GM12872 (cell line): ENCODE results near the gene SLC18B1.

Experiments used
- TF ChIP-seq, protein P1 (sequence below): IDR thresholded peaks from 3 replicates; pipeline ENCODE4 v1.5.1; 2011; ENCODE audit warnings: low read depth, mild to moderate bottlenecking, low read length, moderate library complexity; ENCODE audit not compliant: insufficient read depth

SLC18B1 gene

DNA sequence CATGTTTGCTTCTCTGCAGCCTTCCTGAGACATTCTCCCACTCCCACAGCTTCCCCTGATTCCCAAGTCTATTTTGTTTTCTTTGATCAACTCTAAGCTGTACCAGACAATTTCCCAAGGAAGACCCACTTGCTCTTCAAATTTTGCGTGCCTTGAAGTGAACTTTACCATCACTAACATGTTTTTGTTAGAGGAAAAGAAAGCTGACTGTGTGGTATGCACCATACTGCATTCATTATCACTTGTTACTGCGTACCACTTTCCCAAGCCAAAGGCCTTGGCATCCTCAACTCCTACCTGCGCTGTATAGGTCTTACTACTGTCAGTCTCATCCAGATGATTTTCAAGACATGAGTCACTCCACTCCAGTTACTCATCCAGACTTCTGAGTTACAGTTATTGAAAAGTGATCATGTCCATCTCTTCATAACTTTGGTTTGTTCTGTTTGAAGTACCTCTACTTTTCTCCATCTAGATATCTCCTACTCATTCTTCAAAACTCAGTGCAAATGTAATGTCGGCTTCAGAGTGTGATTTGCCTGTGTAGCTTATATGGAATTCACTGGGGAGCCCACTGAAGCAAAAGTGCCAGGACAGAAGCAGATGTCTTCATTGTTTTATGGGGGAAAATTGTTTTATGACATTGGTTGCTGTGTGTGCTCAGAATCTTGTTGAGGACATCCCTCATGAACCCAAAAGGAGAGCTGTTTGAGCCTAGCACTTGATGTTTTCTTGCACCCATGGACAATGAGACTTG, 21.1 kb upstream of the SLC18B1 start:
- TF ChIP-seq, protein P1, sequence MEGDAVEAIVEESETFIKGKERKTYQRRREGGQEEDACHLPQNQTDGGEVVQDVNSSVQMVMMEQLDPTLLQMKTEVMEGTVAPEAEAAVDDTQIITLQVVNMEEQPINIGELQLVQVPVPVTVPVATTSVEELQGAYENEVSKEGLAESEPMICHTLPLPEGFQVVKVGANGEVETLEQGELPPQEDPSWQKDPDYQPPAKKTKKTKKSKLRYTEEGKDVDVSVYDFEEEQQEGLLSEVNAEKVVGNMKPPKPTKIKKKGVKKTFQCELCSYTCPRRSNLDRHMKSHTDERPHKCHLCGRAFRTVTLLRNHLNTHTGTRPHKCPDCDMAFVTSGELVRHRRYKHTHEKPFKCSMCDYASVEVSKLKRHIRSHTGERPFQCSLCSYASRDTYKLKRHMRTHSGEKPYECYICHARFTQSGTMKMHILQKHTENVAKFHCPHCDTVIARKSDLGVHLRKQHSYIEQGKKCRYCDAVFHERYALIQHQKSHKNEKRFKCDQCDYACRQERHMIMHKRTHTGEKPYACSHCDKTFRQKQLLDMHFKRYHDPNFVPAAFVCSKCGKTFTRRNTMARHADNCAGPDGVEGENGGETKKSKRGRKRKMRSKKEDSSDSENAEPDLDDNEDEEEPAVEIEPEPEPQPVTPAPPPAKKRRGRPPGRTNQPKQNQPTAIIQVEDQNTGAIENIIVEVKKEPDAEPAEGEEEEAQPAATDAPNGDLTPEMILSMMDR: no peak

- TF ChIP-seq, protein P1: no peak
Measured at GRCh38 chr6:132818404-132819359, 20.2 kb upstream of the SLC18B1 start.

DNA sequence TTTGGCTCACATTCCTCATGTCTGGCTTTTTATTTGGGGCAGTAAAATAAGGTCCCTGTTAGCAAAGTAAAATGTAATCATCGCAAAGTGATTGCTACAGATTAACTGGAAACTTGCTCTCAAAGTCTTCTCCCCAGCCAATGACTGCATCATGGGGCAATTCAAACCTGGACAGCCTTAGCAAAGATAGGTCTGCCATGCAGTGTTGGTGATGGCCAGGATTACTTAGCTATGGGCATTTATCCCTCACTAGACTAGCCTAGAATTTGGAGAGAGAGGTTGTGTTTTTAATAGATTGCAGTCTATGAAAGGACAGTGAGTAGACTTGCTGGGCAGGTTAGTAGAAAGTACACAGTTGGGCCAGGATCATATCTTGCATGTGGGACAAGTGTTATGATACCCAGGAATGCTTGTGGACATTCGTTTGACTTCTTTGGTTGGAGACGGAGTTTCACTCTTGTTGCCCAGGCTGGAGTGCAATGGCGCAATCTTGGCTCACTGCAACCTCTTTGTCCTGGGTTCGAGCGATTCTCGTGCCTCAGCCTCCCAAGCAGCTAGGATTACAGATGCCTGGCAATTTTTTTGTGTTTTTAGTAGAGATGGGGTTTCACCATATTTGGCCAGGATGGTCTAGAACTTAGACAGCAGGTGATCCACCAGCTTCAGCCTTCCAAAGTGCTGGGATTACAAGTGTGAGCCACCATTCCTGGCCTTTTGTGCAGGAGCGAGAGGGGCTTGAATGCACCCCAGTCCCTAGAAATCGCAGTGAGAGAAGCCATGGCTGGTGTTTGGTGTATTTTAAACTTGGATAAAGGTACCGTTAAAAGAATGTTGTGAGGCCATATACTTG, 19.3 kb upstream of the SLC18B1 start:
- TF ChIP-seq, protein P1: no peak

DNA sequence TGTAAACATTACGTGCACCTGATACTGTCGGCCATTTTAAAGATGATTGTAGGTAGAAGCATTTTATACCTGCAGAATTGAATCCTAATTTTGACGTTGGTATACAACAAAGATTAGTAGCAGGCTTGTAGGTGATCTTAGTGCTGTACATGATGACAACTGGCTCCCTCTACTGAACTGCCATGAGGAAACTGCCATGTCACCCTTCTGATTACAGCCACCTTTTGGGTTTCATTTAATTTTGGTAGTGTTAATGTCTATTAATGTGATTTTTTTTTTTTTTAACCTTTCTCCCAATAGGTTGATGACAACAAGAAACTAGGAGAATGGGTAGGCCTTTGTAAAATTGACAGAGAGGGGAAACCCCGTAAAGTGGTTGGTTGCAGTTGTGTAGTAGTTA, 18.2 kb upstream of the SLC18B1 start:
- TF ChIP-seq, protein P1: no peak

DNA sequence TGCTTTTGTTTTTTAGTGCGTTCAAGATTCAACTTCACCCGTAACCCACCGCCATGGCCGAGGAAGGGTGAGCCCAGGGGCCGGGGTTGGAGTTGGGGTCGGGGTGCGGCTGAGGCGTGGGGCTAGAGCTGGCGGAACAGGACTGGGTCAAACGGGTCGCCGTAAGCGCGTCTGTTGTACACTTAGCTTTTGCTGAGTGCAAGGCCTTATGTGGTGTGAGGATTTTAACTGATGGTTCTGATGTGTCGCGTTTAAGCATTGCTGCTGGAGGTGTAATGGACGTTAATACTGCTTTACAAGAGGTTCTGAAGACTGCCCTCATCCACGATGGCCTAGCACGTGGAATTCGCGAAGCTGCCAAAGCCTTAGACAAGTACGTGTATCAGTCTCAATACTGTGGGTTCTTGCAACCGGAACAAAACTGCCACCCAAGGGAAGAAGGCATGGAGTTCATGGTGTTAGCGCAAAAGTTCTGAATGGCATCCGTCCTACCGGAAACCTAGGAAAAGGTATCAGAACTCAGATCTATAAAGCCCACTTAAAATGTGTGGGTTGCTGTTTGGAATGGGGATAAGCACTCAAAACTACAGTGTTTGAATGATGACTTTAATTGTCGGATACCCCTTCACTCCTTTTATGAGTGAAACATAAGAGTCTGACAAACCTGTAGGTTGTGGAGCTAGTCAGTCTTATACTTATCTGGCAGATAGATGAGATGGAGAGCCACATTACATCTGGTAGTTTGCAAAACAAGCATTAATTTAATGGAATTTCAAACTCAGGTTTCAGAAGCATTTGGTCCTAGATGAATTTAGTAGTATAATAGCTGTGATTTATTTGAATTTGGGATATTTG, 16.5 kb upstream of the SLC18B1 start:
- TF ChIP-seq, protein P1: no peak

DNA sequence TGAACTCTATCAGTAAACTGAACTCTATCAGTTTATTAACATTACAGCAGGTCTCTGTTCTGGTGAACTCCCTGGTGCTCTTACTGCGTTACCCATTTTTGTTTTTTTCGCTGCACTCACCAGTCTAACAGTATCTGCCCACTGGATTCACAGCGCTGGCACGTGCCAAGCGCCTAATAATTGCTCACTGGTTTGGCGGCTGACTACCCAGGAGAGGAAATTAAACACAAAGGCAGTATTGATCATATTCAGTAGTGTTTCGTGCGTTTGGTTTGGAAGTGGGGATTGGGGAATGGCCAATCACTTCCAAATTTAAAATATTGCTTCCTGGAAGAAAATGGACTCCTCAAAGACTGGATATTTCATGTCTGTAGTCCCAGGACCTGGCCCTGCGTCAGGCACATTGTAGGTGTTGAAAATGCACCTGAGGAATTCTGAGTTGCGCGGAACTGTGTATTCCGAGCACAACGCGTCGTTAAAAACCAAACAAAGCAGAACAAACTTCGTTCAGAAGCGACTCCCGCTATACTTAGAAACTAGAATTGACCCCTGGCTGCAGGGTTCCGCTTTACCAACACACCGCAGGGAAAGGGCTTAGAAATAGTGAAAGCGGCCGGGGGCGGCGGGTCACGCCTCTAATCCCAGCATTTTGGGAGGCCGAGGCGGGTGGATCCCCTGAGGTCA, 14.9 kb upstream of the SLC18B1 start:
- TF ChIP-seq, protein P1: no peak
